ENCODE results near the gene XKRX.

- TF ChIP-seq ZFX (IDR thresholded peaks at IDR 0.05; ENCODE audit: borderline replicate concordance), result no peak
- no peak for TF ChIP-seq CTCF (IDR thresholded peaks at IDR 0.05)
Measured at GRCh38 chrX:100931218-100931924, 2.7 kb upstream of the XKRX start.

All from 22Rv1 (cell line).